Measurements from ENCODE around the gene RAD51B. TPM values are rescaled to one million over a fixed set of nuclear protein-coding genes. Genes with fewer than 3 reads are reported as not detected.
"Not testable (repeated sequence)": the region's sequence is repeated elsewhere in the genome, so short reads cannot be mapped to it uniquely, and the experiment has no call there.

The RAD51B gene
- polyA plus RNA-seq, 1 donor, result 7.3 TPM

DNA sequence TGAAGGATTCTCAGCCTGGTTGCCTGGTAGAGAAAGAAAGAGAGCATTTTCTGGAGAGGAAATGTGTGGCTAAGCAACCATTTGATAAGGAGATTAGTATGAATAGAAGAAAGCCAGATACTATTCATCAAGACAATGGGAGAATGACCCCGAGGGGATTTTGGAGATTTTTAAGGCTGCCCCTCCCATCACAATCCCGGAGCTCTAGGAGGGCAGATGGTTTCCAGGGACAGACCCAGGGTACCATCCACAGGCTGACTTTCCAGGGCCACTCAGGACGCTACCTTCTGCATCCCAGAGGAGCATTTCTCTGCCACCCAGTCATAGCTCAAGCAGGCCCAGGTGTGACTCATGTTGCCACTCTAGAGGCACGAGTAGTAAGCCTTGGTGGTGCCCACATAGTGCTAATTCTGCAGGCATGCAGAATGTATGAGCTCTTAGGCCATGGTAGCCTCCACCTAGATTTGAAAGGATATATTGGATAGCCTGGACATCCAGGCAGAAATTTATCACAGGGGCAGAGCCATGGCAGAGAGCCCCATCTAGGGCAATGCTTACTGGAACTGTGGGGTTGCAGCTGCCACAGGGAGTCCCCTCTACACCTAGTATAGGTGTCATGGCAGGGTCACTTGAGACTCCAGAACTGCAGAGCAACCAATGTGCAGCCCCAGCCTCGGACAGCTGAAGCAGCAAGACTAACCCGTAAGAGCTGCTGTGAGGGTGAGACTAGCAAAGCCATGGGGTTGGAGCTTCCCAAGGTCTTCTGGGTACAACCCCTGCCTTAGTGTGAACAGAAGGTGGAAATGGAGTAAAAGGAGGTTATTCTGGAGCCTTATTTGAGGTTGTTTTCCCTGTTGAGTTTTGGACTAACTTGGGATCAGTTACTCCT, 607.3 kb downstream of the RAD51B start:
- DNase-seq (ENCODE audit: low read depth), result no peak

GRCh38 chr14:68427550-68427890, 607.9 kb downstream of the RAD51B start:
- no peak for DNase-seq (ENCODE audit: low read depth)

DNA sequence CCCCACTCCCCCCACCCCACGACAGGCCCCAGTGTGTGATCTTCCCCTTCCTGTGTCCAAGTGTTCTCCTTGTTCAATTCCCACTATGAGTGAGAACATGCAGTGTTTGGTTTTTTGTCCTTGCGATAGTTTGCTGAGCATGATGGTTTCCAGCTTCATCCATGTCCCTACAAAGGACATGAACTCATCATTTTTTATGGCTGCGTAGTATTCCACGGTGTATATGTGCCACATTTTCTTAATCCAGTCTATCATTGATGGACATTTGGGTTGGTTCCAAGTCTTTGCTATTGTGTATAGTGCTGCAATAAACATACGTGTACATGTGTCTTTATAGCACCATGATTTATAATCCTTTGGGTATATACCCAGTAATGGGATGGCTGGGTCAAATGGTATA, 609.3 kb downstream of the RAD51B start:
- not testable (repeated sequence) for DNase-seq (ENCODE audit: low read depth)

GRCh38 chr14:68434173-68434572, 614.6 kb downstream of the RAD51B start:
- DNase-seq (ENCODE audit: low read depth), result not testable (repeated sequence)

- not testable (repeated sequence) for DNase-seq (ENCODE audit: low read depth)
Measured at GRCh38 chr14:68435631-68436030, 616.1 kb downstream of the RAD51B start.

- no peak for DNase-seq (ENCODE audit: low read depth)
Measured at GRCh38 chr14:68439676-68440075, 620.1 kb downstream of the RAD51B start.

- no peak for DNase-seq (ENCODE audit: low read depth)
Measured at GRCh38 chr14:68440820-68441219, 621.2 kb downstream of the RAD51B start.

- DNase-seq (ENCODE audit: low read depth), result no peak
Measured at GRCh38 chr14:68441542-68441941, 622.0 kb downstream of the RAD51B start.

DNA sequence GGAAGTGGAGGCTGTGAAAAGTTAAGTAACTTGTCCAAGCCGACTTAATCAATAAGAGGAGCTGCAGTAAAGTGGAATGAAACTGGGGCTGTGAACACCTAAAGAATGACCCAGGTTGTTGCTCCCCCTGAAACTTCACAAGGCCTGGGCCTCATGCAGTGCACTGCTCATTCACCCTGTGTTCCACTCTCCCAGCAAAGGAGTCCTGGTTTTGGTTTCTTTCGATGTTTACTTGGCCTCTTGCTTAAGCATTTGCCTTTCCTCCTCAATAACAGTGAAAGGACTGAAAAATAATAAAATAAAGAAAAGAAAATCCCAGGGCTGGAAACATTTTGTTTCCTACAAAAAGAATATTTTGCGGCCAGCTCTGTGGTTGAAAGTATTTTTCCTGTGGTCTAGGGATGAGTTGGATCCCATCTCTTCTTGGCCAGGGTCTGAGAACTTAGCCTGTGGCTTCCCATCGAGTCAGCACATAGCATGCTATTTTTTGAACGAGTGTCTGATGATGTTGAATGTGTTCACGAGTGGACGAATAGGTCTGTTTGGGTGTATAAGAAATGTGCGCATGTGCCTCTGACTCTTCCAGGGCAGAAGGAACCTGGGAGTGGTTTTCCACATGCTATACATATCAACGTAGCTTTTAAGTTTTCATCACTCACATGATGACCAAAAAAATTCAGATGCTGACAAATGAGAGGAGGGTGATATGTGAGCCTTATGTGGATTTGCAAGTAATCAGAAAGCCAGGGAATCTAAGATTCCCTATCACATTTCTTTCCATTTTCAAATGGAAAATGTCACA, 623.5 kb downstream of the RAD51B start:
- DNase-seq (ENCODE audit: low read depth), result no peak

- no peak for DNase-seq (ENCODE audit: low read depth)
Measured at GRCh38 chr14:68444449-68445168, 625.0 kb downstream of the RAD51B start.

DNA sequence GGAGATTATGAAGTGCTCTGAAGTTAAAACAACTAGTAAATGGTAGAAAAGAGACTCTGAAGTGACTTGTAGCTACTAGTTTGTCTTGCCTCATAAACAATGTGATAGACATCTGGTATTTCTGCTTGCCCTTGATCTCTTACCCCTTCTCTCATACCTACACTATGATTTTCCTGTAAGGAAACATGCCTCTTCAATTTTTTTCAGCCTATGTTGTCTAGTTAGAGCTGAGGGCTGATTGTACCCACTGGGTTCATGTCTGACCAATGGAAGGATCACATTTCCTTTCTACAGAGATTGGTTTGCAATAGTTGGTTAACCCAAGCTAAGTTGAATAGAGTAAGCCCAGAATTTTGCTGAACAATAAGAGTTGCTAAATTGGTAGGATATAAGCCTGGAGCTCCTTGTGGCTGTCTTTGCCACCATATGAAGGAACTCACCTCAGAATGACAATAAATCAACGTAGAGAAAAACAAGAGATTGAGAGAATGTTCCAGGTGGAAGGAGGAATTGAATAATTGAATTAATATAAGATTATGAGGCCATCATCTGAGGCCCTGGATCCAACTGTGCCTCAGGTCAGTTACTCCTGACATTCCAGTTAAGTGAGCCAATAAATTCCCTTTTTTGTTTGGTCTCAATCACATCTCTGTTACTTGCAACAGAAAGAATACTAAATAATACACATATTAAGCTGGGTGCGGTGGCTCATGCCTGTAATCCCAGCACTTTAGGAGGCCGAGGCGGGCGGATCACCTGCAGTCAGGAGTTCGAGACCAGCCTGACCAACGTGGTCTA, 626.9 kb downstream of the RAD51B start:
- no peak for DNase-seq (ENCODE audit: low read depth)

DNA sequence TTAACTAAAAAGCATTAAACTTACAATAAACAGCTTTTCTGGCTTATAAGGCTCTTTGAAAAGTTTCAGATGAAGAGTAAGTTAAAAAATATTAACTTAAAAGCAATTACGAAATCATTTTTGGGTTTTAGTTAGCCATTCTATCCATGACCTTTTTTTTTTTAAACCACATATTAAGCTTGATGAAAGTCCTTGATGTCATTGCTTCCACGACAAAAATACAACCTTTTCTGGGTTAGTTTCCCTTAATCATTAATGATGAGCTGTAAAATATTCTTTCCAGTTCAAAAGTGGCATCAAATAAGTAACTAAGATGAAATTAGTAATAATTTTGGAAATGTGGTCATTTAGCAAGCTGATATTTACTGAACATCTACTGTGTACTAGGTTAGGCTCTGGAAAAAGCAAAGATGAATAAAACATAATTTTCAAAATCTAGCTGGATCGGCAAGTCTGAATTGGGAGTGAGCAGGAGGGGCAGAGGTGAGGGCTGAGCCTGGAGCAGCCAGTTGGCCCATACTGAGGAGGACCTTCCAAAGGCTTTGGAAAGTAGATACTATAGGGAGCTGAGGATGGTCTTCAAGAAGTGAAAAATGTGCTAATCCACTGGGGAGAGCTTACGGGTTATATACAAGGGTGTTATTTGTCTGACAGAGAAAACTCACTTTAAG, 628.1 kb downstream of the RAD51B start:
- no peak for DNase-seq (ENCODE audit: low read depth)

DNA sequence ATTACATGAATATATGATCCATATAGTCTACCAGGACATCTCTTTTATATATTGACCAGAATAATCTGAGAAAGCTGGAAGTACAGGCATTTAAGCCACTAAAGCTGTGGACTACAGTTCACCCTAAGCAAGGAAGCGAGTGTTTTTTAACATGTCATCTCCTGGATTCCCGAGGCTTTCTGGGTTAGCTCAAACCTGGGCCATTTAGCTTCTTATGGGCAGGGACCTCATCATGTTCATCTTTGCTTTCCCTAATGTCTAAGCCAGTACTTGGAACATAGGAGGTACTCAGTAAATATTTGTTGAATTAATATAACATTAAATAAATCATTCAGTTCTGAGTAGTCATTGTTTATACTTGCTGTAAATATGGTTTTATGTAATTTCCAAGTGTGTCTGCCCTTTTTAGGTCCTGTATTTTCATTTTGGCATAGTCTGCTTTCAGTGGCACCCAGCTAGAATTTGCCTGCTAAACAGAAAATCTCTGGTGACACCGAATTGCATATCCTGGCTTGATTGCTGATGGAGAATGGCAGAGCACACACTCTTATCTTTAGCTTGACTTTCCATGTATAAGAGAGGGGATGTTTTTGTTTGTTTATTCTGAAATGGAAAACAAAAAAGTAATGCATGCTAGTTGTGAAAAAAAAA, 628.8 kb downstream of the RAD51B start:
- DNase-seq (ENCODE audit: low read depth), result no peak

DNA sequence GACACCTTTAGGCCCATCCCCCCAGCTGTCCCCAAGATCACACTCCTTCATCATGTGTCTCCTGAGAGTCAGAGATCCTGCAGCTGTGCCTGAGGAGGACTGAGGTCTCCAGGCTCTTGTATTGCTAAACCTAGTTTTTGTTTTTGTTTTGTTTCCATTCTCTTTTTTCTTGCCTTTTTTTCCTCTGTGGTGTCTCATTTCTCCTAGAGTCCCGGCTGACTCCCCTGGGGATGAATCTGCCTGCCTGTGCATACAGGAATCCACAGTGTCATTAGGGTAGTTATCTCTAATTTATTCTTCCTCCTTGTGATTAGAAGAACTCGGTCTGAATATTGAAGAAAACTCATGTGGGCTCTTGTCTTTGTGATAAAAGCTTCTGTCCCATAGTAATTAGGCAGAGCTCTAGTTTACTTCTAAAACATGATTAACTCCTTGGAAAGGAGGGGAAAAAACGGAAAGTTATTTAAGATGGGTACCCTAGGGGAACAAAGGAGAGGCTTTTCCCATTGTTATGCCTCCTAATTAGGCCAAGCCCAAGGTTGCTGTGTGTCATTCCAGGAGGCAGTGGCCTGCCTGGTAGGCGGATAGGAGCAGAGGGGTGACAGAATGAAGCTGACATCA, 630.1 kb downstream of the RAD51B start:
- DNase-seq (ENCODE audit: low read depth), result no peak

GRCh38 chr14:68450391-68451120, 631.0 kb downstream of the RAD51B start:
- DNase-seq (ENCODE audit: low read depth), result no peak

- peak; percentile 76 for DNase-seq (ENCODE audit: low read depth)
Measured at GRCh38 chr14:68451696-68452373, 632.3 kb downstream of the RAD51B start.

DNA sequence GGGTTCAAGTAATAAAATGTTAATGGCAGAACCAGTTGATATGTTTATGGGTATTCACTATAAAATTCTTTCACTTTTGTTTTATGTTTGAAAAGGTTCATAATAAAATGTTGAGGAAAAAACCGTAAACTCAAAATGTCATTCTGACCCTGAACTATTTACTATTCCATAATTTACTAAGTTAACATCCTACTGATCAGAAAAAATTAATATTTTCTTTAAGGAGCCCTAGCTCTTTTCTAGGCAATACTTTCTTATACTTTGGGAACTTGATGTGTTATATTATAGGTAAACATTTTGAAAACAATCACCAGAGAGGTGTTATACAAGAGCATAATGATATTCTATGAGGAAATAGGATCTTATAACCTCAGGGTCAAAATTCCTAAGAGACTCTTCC, 638.7 kb downstream of the RAD51B start:
- DNase-seq (ENCODE audit: low read depth), result no peak

GRCh38 chr14:68458840-68459469, 639.4 kb downstream of the RAD51B start:
- no peak for DNase-seq (ENCODE audit: low read depth)
